ENCODE results near the gene RPAP2.

- TF ChIP-seq, protein P1, sequence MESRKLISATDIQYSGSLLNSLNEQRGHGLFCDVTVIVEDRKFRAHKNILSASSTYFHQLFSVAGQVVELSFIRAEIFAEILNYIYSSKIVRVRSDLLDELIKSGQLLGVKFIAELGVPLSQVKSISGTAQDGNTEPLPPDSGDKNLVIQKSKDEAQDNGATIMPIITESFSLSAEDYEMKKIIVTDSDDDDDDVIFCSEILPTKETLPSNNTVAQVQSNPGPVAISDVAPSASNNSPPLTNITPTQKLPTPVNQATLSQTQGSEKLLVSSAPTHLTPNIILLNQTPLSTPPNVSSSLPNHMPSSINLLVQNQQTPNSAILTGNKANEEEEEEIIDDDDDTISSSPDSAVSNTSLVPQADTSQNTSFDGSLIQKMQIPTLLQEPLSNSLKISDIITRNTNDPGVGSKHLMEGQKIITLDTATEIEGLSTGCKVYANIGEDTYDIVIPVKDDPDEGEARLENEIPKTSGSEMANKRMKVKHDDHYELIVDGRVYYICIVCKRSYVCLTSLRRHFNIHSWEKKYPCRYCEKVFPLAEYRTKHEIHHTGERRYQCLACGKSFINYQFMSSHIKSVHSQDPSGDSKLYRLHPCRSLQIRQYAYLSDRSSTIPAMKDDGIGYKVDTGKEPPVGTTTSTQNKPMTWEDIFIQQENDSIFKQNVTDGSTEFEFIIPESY (IDR thresholded peaks at IDR 0.05; ENCODE audit: extremely low read depth, insufficient replicate concordance, low read length), result no peak
- TF ChIP-seq, protein P2, sequence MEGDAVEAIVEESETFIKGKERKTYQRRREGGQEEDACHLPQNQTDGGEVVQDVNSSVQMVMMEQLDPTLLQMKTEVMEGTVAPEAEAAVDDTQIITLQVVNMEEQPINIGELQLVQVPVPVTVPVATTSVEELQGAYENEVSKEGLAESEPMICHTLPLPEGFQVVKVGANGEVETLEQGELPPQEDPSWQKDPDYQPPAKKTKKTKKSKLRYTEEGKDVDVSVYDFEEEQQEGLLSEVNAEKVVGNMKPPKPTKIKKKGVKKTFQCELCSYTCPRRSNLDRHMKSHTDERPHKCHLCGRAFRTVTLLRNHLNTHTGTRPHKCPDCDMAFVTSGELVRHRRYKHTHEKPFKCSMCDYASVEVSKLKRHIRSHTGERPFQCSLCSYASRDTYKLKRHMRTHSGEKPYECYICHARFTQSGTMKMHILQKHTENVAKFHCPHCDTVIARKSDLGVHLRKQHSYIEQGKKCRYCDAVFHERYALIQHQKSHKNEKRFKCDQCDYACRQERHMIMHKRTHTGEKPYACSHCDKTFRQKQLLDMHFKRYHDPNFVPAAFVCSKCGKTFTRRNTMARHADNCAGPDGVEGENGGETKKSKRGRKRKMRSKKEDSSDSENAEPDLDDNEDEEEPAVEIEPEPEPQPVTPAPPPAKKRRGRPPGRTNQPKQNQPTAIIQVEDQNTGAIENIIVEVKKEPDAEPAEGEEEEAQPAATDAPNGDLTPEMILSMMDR (IDR thresholded peaks at IDR 0.05 in 2 of 3, conservative IDR thresholded peaks at IDR 0.05 in 1 of 3; ENCODE audit: borderline replicate concordance in 1 of 3, insufficient read depth in 1 of 3, low read depth in 2 of 3, low read length in 2 of 3), result no peak
- no peak for TF ChIP-seq POLR2A (IDR thresholded peaks at IDR 0.05; ENCODE audit: borderline replicate concordance, extremely low read depth, insufficient read depth, insufficient read length)
- TF ChIP-seq, protein P3, sequence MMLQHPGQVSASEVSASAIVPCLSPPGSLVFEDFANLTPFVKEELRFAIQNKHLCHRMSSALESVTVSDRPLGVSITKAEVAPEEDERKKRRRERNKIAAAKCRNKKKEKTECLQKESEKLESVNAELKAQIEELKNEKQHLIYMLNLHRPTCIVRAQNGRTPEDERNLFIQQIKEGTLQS (IDR thresholded peaks at IDR 0.05), result no peak
Measured at GRCh38 chr1:92299477-92300150, 755 bp downstream of the RPAP2 start.
